SW 1271 (cell line): Measurements from ENCODE around the gene COL1A1.

ENCODE experiments used
- DNase-seq, 2 experiments: peaks; one replicate each; lab custom pipeline; 2025; lab: John Stamatoyannopoulos, UW

COL1A1 gene

GRCh38 chr17:50141026-50141744 lies 60.2 kb downstream of the COL1A1 start:
- DNase-seq, result no peak

- DNase-seq, result peak in 1 of 2 experiments; percentile 45
Measured at GRCh38 chr17:50139950-50140885, 61.2 kb downstream of the COL1A1 start.

GRCh38 chr17:50139185-50139783 lies 62.1 kb downstream of the COL1A1 start:
- DNase-seq, result no peak

GRCh38 chr17:50137042-50137441 lies 64.4 kb downstream of the COL1A1 start:
- DNase-seq, result no peak

GRCh38 chr17:50136096-50136687 lies 65.2 kb downstream of the COL1A1 start:
- DNase-seq, result no peak

DNA sequence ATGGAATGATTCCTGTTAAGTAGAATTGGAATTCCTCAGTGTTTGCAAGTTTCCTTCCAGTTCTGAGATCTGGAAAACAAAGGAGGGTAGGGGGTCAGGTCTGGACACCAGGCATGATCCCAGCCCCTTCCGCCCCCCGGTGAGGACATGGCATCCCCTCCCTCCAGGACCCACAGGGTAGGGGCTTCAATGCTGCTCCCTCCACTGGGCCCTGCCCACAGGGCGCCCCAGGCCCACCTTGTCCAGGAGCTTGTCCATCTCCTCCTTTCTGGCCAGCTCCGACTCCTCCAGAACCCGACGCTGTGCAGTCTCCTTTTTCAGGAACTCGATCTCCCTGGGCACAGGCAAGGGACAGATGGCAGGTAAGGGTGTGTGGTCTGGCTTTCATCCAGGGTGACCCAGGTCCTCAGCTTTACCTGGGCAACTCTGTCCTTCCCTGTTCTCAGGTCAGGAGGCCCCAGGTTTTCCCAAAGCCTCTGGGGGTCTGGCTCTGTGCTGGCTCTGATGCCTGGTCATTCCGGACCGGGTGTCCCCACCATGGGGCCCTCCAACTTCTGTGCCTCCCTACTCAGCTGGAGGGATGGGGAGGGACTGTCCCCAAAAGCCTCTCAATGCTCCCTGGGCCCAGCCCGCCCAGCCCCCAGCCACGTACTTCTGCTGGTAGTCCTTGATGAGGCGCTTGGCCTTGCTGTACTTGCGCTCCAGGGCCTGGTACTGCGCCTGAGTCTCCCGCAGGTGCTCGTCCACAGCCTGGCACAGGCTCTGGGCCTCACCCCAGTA lies 65.9 kb downstream of the COL1A1 start:
- DNase-seq, result no peak

DNA sequence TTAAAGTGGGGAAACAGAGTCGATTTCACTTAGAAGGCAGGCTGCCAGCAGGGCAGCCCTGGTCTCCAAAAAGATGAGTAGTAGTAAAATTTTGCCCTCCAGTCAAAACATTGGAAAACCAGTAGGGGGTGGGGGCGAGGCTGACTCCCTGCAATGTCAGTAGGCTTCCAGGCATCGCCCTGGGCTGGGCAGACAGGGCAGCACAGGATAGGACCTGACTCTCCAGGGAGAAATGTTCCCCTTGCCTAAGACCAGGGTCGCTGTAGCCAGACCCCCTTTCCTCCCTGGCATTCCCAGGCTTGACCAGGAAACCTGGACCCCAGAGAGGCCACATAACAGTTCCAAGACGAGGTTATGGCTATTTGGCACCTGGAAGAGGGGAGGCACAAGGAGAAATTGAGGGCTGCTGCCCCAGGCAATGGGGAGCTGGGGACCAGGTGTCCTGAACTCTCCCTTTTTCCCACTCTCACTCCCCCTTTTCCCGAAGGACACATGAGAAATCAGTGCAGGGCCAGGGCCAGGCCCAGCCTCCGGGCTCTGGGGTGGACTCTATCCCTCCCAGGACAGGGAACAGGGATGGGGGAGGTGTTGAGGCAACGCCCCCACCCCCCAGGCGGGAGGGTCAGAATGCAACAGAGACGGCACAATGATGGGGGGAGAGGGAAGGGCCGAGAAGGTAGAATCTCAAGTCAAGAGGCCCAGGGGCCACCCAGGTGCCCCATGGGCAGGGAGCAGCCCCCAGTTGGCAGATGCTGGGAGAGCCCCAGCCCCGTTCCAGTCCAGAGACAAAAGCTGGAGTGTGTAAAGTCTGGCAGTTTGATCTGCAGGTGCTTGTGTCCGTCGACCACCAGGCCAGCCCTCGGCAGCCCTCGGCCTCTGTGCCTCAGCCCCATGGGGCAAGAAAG lies 67.0 kb downstream of the COL1A1 start:
- no peak for DNase-seq

DNA sequence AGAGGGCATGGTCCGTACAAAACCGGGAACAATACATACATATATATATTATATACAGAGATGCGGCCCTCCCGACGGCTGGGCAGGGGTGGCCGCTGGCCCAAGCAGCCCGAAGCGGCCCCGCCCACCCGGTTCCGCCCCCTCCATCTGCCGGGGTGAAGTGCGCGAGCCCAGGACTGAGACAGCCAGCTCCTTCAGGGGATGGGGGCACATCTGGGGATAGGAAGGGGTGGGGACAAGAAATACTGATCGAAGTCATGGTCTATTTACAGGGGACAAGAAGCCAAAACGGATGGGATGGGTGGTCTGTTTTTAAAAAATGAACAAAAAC lies 67.7 kb downstream of the COL1A1 start:
- no peak for DNase-seq
